Gastrocnemius medialis (tissue), 4 donors: Measurements from ENCODE around the gene RSPO3.

Experiments used
- POLR2A ChIP-seq, 2 donors: fragments of 450-650 bp; IDR thresholded peaks; one replicate each; pipeline ENCODE4 v1.6.1; 2017; ENCODE audit warnings: antibody characterized with exemption in 2 of 2, mild to moderate bottlenecking in 2 of 2, moderate library complexity in 2 of 2
- TF ChIP-seq, protein P1 (sequence below), 5 experiments: fragments of 450-650 bp in 3 of 5; fragments of 200-600 bp in 2 of 5; sonication (generic) in 2 of 5; IDR thresholded peaks in 4 of 5; conservative IDR thresholded peaks in 1 of 5; 1 replicate in 4 of 5; 2 replicates in 1 of 5; pipeline ENCODE4 v1.5.1; 2016 to 2019; ENCODE audit warnings: antibody characterized with exemption in 5 of 5, mild to moderate bottlenecking in 3 of 5, moderate library complexity in 3 of 5

DNA sequence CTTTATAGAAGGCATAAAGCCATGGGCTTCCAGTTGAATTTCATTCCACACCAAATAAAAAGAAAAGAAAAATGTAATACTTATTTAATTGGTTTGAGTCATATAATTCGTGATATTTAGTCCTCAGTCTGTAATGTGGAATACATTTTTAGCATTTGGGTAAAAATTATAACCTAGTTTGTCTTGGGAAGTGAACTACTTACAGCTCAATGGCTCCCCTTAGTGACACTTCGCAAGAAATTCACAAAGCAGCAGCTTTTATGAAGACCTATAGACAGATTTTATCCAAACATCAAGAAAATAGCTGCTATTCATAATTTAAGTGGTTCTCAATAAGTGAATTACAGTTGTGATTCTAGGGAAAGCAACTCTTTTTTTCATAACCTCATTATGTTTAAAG lies 72.1 kb downstream of the RSPO3 start:
- TF ChIP-seq POLR2A (IDR thresholded peaks at IDR 0.05): no peak
- TF ChIP-seq, protein P1, sequence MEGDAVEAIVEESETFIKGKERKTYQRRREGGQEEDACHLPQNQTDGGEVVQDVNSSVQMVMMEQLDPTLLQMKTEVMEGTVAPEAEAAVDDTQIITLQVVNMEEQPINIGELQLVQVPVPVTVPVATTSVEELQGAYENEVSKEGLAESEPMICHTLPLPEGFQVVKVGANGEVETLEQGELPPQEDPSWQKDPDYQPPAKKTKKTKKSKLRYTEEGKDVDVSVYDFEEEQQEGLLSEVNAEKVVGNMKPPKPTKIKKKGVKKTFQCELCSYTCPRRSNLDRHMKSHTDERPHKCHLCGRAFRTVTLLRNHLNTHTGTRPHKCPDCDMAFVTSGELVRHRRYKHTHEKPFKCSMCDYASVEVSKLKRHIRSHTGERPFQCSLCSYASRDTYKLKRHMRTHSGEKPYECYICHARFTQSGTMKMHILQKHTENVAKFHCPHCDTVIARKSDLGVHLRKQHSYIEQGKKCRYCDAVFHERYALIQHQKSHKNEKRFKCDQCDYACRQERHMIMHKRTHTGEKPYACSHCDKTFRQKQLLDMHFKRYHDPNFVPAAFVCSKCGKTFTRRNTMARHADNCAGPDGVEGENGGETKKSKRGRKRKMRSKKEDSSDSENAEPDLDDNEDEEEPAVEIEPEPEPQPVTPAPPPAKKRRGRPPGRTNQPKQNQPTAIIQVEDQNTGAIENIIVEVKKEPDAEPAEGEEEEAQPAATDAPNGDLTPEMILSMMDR (IDR thresholded peaks at IDR 0.05 in 4 of 5, conservative IDR thresholded peaks at IDR 0.05 in 1 of 5): peak; percentile 14 to 65 (median 46)
